HL-60/S4 (cell line): Measurements from ENCODE around the gene HEPHL1.
"Not testable (repeated sequence)": the region's sequence is repeated elsewhere in the genome, so short reads cannot be mapped to it uniquely, and the experiment has no call there.

Experiments
- in situ Hi-C: fragments of 300-500 bp; cut with MboI; formaldehyde crosslinking; loops from 2 replicates; pipeline ENCODE4 v1.14.3; 2022; ENCODE audit warnings: low sequenced_read_pairs

The HEPHL1 gene

GRCh38 chr11:94020777-94021481 lies at the start of gene HEPHL1:
Gene HEPHL1, plus strand, starts transcription at chr11:94021354. Its CDS starts 15 bp downstream, at chr11:94021369.
- in situ Hi-C loops, result no loop called here

- in situ Hi-C loops, result no loop called here
These were observed 48.4 kb upstream of the HEPHL1 start for GRCh38 chr11:93972790-93973189.

- in situ Hi-C loops, result not testable (repeated sequence)
These were observed 47.7 kb upstream of the HEPHL1 start for GRCh38 chr11:93973322-93974051.

GRCh38 chr11:93974759-93975158 lies 46.4 kb upstream of the HEPHL1 start:
- in situ Hi-C loops, result no loop called here

- in situ Hi-C loops, result not testable (repeated sequence)
These were observed 44.4 kb upstream of the HEPHL1 start for GRCh38 chr11:93976577-93977254.

- in situ Hi-C loops, result no loop called here
These were observed 37.5 kb upstream of the HEPHL1 start for GRCh38 chr11:93983542-93984195.

GRCh38 chr11:93984196-93984567 lies 37.0 kb upstream of the HEPHL1 start:
- in situ Hi-C loops, result no loop called here

GRCh38 chr11:93984936-93985335 lies 36.2 kb upstream of the HEPHL1 start:
- in situ Hi-C loops, result no loop called here

- in situ Hi-C loops, result no loop called here
These were observed 34.4 kb upstream of the HEPHL1 start for GRCh38 chr11:93986716-93987115.

- in situ Hi-C loops, result no loop called here
These were observed 32.7 kb upstream of the HEPHL1 start for GRCh38 chr11:93988455-93988854.

- in situ Hi-C loops, result no loop called here
These were observed 32.2 kb upstream of the HEPHL1 start for GRCh38 chr11:93988912-93989311.

- in situ Hi-C loops, result no loop called here
These were observed 27.4 kb upstream of the HEPHL1 start for GRCh38 chr11:93993747-93994146.

GRCh38 chr11:93997741-93998140 lies 23.4 kb upstream of the HEPHL1 start:
- in situ Hi-C loops, result no loop called here

- in situ Hi-C loops, result no loop called here
These were observed 20.5 kb upstream of the HEPHL1 start for GRCh38 chr11:94000659-94001058.

- in situ Hi-C loops, result no loop called here
These were observed 18.9 kb upstream of the HEPHL1 start for GRCh38 chr11:94002226-94002625.

- in situ Hi-C loops, result no loop called here
These were observed 13.7 kb upstream of the HEPHL1 start for GRCh38 chr11:94007426-94007825.

- in situ Hi-C loops, result no loop called here
These were observed 13.2 kb upstream of the HEPHL1 start for GRCh38 chr11:94007906-94008305.

GRCh38 chr11:94010136-94010535 lies 11.0 kb upstream of the HEPHL1 start:
- in situ Hi-C loops, result no loop called here

- in situ Hi-C loops, result no loop called here
These were observed 9.7 kb upstream of the HEPHL1 start for GRCh38 chr11:94011478-94011877.

GRCh38 chr11:94017446-94017845 lies 3.7 kb upstream of the HEPHL1 start:
- in situ Hi-C loops, result no loop called here

GRCh38 chr11:94018721-94019120 lies 2.4 kb upstream of the HEPHL1 start:
- in situ Hi-C loops, result no loop called here
